LNCaP clone FGC (cell line): ENCODE results near the gene ELMOD2.

ENCODE experiments used
- DNase-seq: peaks from one replicate; pipeline ENCODE4 v3.0.0-alpha.2; 2011; ENCODE audit warnings: low read depth
- H3K4me3 ChIP-seq: 2 replicates; pipeline ENCODE4 v1.5.1; 2011; ENCODE audit warnings: mild to moderate bottlenecking, low read depth, low read length, control low read depth
- TF ChIP-seq, protein P1 (sequence below): IDR thresholded peaks from 2 replicates; pipeline ENCODE4 v1.5.1; 2012; ENCODE audit warnings: mild to moderate bottlenecking; ENCODE audit not compliant: control insufficient read depth, insufficient read depth; ENCODE audit errors: extremely low read depth

ELMOD2 gene, protein sequence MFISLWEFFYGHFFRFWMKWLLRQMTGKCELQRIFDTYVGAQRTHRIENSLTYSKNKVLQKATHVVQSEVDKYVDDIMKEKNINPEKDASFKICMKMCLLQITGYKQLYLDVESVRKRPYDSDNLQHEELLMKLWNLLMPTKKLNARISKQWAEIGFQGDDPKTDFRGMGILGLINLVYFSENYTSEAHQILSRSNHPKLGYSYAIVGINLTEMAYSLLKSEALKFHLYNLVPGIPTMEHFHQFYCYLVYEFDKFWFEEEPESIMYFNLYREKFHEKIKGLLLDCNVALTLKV

DNA sequence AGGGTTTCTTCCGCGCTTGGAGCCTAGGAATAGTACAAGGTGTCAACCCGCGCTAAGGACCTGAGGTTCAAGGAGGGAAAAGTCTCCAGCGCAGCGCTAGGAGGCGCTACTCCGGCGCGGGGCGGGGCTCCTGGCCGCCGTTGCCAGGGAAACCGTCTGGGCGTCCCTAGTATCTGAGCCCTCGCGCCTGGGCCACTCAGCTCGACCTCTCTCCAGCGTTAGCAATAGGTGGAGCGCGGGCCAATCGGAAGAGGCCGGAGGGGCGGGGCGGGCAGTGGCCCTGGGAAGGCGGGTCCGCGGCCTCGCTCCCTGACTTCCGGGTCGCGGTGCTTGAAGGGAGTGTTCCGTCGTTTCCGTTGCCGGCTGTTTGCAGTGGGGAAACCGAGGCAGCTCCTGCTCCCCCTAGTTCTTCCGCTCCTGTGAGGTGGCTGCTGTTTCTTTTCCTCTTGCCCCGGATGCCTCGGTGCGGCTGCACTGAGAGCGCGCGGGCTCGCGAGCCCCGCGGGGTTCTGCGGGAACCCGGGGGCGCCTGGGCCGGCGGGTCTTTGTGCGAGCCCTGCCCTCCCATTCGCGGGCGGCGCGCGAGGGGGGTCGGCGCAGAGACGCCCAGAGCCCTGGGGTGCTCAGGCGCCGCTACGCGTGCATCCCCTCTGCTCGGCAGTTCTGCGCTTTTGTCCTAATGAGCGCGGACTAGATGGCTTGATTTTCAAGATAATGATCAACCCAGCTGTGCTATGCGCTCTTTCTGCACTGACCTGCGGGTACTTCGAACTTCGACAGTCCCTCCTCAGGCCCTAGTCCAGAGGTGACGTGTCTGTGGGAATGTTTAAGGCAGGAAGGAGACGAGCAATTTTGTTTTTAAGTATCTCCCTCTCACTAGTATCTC, at the start of gene ELMOD2:
ELMOD2 (plus strand) TSS at position 312 of the 886 bp plus-strand sequence. CDS start 1,261 bp downstream, outside the sequence.
- TF ChIP-seq, protein P1, sequence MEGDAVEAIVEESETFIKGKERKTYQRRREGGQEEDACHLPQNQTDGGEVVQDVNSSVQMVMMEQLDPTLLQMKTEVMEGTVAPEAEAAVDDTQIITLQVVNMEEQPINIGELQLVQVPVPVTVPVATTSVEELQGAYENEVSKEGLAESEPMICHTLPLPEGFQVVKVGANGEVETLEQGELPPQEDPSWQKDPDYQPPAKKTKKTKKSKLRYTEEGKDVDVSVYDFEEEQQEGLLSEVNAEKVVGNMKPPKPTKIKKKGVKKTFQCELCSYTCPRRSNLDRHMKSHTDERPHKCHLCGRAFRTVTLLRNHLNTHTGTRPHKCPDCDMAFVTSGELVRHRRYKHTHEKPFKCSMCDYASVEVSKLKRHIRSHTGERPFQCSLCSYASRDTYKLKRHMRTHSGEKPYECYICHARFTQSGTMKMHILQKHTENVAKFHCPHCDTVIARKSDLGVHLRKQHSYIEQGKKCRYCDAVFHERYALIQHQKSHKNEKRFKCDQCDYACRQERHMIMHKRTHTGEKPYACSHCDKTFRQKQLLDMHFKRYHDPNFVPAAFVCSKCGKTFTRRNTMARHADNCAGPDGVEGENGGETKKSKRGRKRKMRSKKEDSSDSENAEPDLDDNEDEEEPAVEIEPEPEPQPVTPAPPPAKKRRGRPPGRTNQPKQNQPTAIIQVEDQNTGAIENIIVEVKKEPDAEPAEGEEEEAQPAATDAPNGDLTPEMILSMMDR: peak; percentile 90
- DNase-seq: peak; percentile 91
- peak within 1 kb of the TSS; percentile 69 for H3K4me3 ChIP-seq

DNA sequence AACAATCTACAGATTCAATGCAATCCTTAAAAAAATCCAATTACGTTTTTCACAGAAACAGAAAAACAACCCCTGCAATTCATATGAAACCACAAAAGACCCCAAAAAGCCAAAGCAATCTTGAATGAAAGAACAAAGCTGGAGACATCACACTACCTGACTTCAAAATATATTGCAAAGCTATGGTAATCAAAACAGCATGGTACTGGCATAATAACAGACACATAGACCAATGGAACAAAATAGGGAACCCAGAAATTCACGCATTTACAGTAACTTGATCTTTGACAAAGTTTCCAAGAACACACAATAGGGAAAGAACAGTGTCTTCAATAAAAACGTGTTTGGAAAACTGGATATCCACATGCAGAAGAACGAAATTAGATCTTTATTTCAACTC, 40.5 kb upstream of the ELMOD2 start:
- no peak overlapping the region for H3K4me3 ChIP-seq
- TF ChIP-seq, protein P1: no peak
- DNase-seq: no peak

DNA sequence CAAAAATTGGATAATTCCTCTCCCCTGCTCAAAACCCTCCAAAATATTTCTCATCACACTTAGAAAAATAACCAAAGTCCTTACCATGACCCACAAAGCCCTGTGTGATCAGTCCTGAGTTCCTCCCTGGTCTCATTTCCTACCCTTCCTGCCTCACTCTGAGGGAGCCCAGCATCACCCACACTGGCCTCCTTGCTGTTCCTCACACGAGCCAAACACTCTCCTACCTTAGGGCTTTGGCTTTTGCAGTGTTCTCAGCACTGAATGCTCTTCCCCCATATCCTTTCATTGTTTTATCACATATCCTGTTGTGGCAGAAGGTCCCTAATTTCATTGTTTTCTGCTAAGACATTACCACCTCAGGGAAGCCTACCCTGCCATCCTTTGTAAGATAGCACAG, 38.0 kb upstream of the ELMOD2 start:
- TF ChIP-seq, protein P1: no peak
- H3K4me3 ChIP-seq: no peak overlapping the region
- no peak for DNase-seq

DNA sequence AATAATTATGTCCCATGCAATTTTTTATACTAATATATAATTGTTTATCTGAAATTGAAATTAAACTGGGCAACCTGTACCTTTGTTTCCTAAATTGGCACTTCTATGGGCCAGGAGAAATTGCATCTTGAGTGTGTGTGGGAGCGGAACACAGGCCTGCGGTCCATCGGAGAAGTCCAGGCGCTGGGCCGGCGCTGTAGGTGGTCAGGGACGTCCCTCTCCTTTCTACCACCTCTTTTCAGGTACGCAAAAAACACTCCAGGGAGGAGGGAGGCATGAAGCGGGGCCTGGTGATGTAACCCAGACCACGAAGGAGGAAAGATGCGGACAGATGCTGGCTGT, 26.6 kb upstream of the ELMOD2 start:
- H3K4me3 ChIP-seq: no peak overlapping the region
- TF ChIP-seq, protein P1: no peak
- DNase-seq: no peak

DNA sequence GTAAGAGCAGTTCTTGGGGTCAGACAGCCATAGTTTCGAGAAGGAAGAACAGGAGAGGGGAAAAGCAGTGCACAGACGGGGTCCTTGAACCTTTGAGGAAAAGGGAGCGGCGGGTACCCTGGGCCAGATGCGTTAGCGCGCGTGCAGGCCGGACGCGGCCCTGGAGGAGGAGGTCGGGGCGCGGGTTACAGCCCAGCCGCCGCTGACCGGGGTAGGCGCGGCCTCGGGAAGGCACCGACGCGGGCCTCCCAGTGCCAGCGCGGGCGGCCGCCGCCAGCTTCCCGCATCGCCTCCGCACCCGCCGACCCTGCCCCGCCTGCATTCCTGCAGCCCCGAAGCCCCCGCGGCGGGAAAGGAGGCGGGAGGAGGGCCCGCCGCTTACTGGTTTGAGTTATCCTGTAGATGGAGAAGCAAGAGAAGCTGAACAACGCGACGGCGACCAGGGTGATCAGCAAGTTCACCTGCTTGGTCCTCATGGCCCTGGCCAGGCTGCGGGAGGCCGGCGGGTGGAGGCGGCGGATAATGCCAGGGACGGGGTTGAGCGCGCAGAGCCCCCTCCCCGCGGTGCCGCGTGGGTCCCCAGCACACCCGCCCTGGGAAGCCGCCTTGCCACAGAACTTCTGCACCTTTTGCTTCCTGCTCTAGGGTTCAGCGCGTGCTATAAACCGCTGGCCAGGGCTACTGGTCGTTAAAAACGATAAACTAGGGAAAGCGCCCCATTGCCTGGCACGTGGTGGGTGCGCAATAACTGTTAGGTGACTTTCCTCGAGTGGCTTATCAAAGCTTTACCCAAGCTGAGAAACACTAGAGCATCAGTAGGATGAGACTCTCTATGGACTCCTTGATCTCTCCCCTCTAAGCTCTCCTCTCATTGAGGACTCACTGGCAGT, 26.0 kb upstream of the ELMOD2 start, which contains the start of gene MGAT4D:
MGAT4D (minus strand) TSS at position 547 of the 890 bp plus-strand sequence; CDS start at position 476, 71 bp downstream.
- no peak within 1 kb of the TSS for H3K4me3 ChIP-seq
- no peak for DNase-seq
- TF ChIP-seq, protein P1: no peak

DNA sequence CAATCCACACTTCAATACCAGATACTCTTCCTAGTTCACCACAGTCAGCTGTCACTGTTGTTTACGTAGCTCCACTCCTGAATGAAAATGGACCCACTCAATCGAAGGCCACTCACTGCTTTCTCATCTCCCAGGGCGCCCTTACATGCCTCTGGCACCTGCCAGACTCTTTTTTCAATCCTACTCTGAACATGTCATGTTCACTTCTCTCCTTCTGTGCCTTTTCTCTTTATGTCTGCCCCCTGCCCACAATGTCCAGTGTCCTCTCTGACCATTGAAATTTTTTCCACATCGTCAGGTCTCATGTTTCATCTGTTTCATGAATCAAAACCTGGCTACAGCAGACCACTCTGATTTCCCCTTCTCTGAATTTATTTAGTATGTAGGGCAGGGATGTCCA, 24.6 kb upstream of the ELMOD2 start:
- no peak for DNase-seq
- no peak overlapping the region for H3K4me3 ChIP-seq
- TF ChIP-seq, protein P1: no peak
